Stimulated activated naive B cell treated with anti-CD40 and anti-IgM and Interleukin-4, amounts not matched to agents 10 μg/mL and 1 μg/mL and 100 μg/mL, for 72 hours (primary cell): Measurements from ENCODE around the gene AIF1L.

Experiments
- ATAC-seq, 2 donors: fragments of 150-1000 bp; cut with Tn5 transposase; replicated peaks; 2 replicates each; pipeline ENCODE4 v1.10.0; 2021; ENCODE audit warnings: moderate library complexity in 1 of 2
- DNase-seq: peaks from one replicate; pipeline ENCODE4 v3.0.0; 2021
- H3K27ac Mint-ChIP-seq: one replicate; pipeline ENCODE4 v1.8.0; 2022; ENCODE audit warnings: mild to moderate bottlenecking, mixed read lengths
- H3K27me3 Mint-ChIP-seq, 2 donors: one replicate each; pipeline ENCODE4 v1.8.0; 2022; ENCODE audit warnings: mixed read lengths in 2 of 2
- H3K36me3 Mint-ChIP-seq, 2 donors: one replicate each; pipeline ENCODE4 v1.8.0; 2022; ENCODE audit warnings: mixed read lengths in 2 of 2, mild to moderate bottlenecking in 1 of 2
- H3K4me1 Mint-ChIP-seq, 2 donors: one replicate each; pipeline ENCODE4 v1.8.0; 2022; ENCODE audit warnings: mixed read lengths in 2 of 2, mild to moderate bottlenecking in 1 of 2
- H3K4me3 Mint-ChIP-seq, 2 donors: one replicate each; pipeline ENCODE4 v1.8.0; 2022; ENCODE audit warnings: mild to moderate bottlenecking in 2 of 2, mixed read lengths in 2 of 2, moderate library complexity in 1 of 2
- H3K9me3 Mint-ChIP-seq, 2 donors: one replicate each; pipeline ENCODE4 v1.8.0; 2022; ENCODE audit warnings: mixed read lengths in 2 of 2, mild to moderate bottlenecking in 1 of 2

Gene AIF1L

GRCh38 chr9:131067625-131068024, 28.7 kb upstream of the AIF1L start:
- Mint-ChIP-seq H3K4me1 (no peaks in the 10 kb centered on the region), H3K27me3 (peaks cover 3 to 17% of the 10 kb centered on the region in 2 donors), H3K36me3 (no peaks in the 10 kb centered on the region), H3K9me3 (peaks cover 0 to 2% of the 10 kb centered on the region in 2 donors), H3K4me3 (no peak overlapping the region), H3K27ac (no peak overlapping the region)
- ATAC-seq: no peak
- DNase-seq: no peak

GRCh38 chr9:131068076-131068816, 28.1 kb upstream of the AIF1L start:
- H3K9me3 Mint-ChIP-seq: peaks cover 0 to 2% of the 10 kb centered on the region in 2 donors
- DNase-seq (no peak), ATAC-seq (no peak)
- H3K36me3 Mint-ChIP-seq: no peaks in the 10 kb centered on the region
- no peaks in the 10 kb centered on the region for H3K4me1 Mint-ChIP-seq
- H3K4me3 Mint-ChIP-seq: no peak overlapping the region
- no peak overlapping the region for H3K27ac Mint-ChIP-seq
- peaks cover 3 to 17% of the 10 kb centered on the region in 2 donors for H3K27me3 Mint-ChIP-seq

DNA sequence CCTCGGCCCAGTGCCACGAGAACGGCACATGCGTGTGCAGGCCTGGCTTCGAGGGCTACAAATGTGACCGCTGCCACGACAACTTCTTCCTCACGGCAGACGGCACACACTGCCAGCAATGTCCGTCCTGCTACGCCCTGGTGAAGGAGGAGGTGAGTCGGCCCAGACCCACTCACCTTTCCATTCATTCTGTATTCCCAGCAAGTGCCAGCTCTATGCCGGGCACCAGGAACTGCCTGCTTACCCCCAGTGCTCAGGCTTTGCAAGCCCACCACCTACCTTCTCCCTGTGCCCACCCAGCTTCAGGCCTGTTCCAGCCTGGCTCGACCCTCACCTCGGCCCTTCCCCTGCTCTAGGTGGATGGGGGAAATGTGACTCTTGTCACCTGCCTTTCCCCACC, 26.6 kb upstream of the AIF1L start:
- DNase-seq: no peak
- Mint-ChIP-seq H3K4me1 (no peaks in the 10 kb centered on the region), H3K4me3 (no peak overlapping the region), H3K36me3 (no peaks in the 10 kb centered on the region), H3K27me3 (peaks cover 3 to 17% of the 10 kb centered on the region in 2 donors), H3K27ac (no peak overlapping the region), H3K9me3 (peaks cover 0 to 2% of the 10 kb centered on the region in 2 donors)
- no peak for ATAC-seq

DNA sequence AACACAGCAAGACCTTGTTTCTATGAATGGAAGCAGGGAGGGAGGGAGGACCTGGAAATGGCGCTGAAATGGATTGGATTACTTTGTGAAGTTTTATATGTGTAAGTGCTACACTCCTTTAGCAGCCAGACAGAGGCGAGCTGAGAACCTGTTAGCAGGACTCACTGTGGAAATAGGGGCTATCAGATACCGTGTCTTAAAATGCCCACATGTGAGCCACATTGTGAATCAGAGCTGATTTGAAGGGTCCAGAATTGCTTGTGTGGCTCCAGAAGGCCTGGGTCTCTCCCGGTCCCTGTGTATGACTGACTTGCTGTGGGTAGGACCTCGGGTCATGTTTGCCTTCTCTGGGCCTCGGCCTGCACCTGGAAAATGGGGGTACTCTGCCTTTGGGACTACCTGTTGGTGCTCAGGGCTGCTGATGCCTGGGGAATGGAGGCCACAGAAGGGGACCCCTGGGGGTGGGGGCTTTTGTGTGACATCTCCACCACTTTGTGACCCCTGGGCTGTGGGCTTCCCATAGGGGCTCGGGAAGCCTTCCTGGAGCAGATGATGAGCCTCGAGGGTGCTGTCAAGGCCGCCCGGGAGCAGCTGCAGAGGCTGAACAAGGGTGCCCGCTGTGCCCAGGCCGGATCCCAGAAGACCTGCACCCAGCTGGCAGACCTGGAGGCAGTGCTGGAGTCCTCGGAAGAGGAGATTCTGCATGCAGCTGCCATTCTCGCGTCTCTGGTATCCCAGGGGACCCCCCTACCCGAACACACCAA, 24.0 kb upstream of the AIF1L start:
- no peaks in the 10 kb centered on the region for H3K36me3 Mint-ChIP-seq
- H3K9me3 Mint-ChIP-seq: no peaks in the 10 kb centered on the region
- no peaks in the 10 kb centered on the region for H3K4me1 Mint-ChIP-seq
- ATAC-seq: no peak
- H3K4me3 Mint-ChIP-seq: no peak overlapping the region
- H3K27me3 Mint-ChIP-seq: peaks cover 0 to 12% of the 10 kb centered on the region in 2 donors
- no peak overlapping the region for H3K27ac Mint-ChIP-seq
- no peak for DNase-seq

GRCh38 chr9:131072871-131073237, 23.5 kb upstream of the AIF1L start:
- H3K4me1 Mint-ChIP-seq: no peaks in the 10 kb centered on the region
- H3K27ac Mint-ChIP-seq: no peak overlapping the region
- ATAC-seq: no peak

GRCh38 chr9:131076347-131077195, 19.8 kb upstream of the AIF1L start:
- no peaks in the 10 kb centered on the region for H3K36me3 Mint-ChIP-seq
- DNase-seq (no peak), ATAC-seq (no peak)
- H3K9me3 Mint-ChIP-seq: no peaks in the 10 kb centered on the region
- H3K27me3 Mint-ChIP-seq: no peaks in the 10 kb centered on the region
- no peaks in the 10 kb centered on the region for H3K4me1 Mint-ChIP-seq
- H3K27ac Mint-ChIP-seq: peak overlapping the region; percentile 74
- no peak overlapping the region for H3K4me3 Mint-ChIP-seq

More at GRCh38 chr9:131072871-131073237, 23.5 kb upstream of the AIF1L start:
- no peaks in the 10 kb centered on the region for H3K9me3 Mint-ChIP-seq
- no peaks in the 10 kb centered on the region for H3K36me3 Mint-ChIP-seq
- H3K4me3 Mint-ChIP-seq: no peak overlapping the region
- DNase-seq: no peak
- H3K27me3 Mint-ChIP-seq: peaks cover 0 to 12% of the 10 kb centered on the region in 2 donors

DNA sequence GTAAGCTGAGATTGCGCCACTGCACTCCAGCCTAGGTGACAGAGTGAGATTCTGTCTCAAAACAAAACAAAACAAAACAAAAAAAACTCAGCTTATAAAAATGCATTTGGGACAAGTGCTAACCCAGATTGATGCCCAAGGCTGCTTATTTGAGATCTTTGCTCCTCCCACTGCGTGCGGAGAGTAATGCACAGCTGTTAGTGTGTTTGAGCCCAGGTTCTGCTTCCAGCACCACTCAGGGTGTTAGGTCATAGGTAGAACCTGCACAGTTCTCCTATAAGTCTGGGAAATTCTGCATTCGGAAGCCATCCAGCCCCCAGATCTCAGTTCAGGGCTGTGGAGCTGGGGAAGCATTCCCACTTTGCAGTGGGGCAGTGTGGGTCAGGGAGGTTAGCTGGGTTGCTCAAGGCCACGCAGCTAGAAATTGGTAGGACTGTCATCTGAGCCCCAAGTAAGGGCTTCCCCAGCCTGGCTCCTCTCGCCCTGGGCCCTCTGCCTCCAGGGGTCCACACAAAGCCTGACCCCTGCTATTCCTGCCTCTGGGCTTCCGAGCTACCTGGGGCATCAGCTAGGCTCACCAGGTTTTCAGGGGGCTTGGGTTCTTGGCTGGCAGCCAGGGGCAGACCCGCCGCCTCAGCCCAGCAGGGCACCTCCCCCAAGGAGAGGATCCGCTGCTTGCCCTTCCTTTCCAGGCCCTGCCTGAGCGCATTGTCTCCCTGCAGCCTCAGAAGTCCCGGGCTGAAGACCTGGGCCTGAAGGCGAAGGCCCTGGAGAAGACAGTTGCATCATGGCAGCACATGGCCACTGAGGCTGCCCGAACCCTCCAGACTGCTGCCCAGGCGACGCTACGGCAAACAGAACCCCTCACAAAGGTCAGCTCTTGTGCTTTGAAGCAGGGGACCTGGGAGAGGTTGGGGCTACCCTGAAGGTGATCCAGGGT, 17.6 kb upstream of the AIF1L start:
- no peaks in the 10 kb centered on the region for H3K27me3 Mint-ChIP-seq
- no peak overlapping the region for H3K4me3 Mint-ChIP-seq
- H3K4me1 Mint-ChIP-seq: no peaks in the 10 kb centered on the region
- no peak for DNase-seq
- H3K27ac Mint-ChIP-seq: no peak overlapping the region
- H3K9me3 Mint-ChIP-seq: no peaks in the 10 kb centered on the region
- no peaks in the 10 kb centered on the region for H3K36me3 Mint-ChIP-seq
- ATAC-seq: no peak

- H3K36me3 Mint-ChIP-seq: no peaks in the 10 kb centered on the region
- no peak overlapping the region for H3K4me3 Mint-ChIP-seq
- no peaks in the 10 kb centered on the region for H3K9me3 Mint-ChIP-seq
- peaks cover 6% of the 10 kb centered on the region in 2 donors for H3K27me3 Mint-ChIP-seq
- H3K27ac Mint-ChIP-seq: no peak overlapping the region
- H3K4me1 Mint-ChIP-seq: no peaks in the 10 kb centered on the region
- DNase-seq (no peak), ATAC-seq (no peak)
Measured at GRCh38 chr9:131080589-131080988, 15.7 kb upstream of the AIF1L start.

GRCh38 chr9:131081868-131082267, 14.5 kb upstream of the AIF1L start:
- no peaks in the 10 kb centered on the region for H3K36me3 Mint-ChIP-seq
- H3K9me3 Mint-ChIP-seq: no peaks in the 10 kb centered on the region
- no peak overlapping the region for H3K4me3 Mint-ChIP-seq
- peaks cover 6% of the 10 kb centered on the region in 2 donors for H3K27me3 Mint-ChIP-seq
- no peaks in the 10 kb centered on the region for H3K4me1 Mint-ChIP-seq
- no peak for DNase-seq
- ATAC-seq: no peak
- H3K27ac Mint-ChIP-seq: no peak overlapping the region

GRCh38 chr9:131082774-131083512, 13.4 kb upstream of the AIF1L start:
- Mint-ChIP-seq H3K36me3 (no peaks in the 10 kb centered on the region), H3K4me3 (no peak overlapping the region), H3K9me3 (no peaks in the 10 kb centered on the region), H3K27me3 (peaks cover 6% of the 10 kb centered on the region in 2 donors), H3K27ac (no peak overlapping the region), H3K4me1 (no peaks in the 10 kb centered on the region)
- no peak for DNase-seq
- ATAC-seq: no peak

DNA sequence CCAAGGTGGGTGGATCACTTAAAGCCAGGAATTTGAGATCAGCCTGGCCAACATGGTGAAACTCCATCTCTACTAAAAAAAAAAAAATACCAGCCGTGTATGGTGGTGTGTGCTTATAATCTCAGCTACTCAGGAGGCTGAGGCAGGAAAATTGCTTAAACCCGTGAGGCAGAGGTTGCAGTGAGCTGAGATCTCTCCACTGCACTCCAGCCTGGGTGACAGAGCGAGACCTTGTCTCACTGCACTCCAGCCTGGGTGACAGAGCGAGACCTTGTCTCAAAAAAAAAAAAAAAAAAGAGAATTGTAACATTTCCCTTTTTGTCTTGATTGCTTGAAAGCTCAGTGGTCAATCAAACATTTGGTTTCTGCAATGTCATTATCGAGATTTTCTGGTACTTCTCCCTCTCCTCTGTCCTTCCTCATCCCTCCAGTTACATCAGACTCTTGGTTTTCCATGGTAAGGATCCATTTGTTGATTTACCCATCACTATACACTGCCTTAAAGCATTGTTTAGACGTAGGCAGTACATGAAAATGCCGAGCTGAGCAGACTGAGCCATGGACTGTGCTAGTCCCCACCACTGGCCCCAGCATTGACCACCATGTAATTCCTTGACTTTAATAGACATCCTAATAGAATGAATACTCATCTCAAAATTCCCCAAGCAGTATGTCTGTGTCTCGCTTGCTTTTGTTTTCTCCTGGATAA, 11.5 kb upstream of the AIF1L start:
- Mint-ChIP-seq H3K9me3 (no peaks in the 10 kb centered on the region), H3K27me3 (peaks cover 6% of the 10 kb centered on the region in 2 donors)

GRCh38 chr9:131085370-131086122, 10.8 kb upstream of the AIF1L start:
- no peak overlapping the region for H3K4me3 Mint-ChIP-seq
- H3K27me3 Mint-ChIP-seq: peaks cover 6% of the 10 kb centered on the region in 2 donors
- H3K4me1 Mint-ChIP-seq: no peaks in the 10 kb centered on the region
- DNase-seq (no peak), ATAC-seq (no peak)
- H3K36me3 Mint-ChIP-seq: no peaks in the 10 kb centered on the region
- no peak overlapping the region for H3K27ac Mint-ChIP-seq
- H3K9me3 Mint-ChIP-seq: no peaks in the 10 kb centered on the region

More for the DNA sequence above, 11.5 kb upstream of the AIF1L start:
- no peak for DNase-seq
- Mint-ChIP-seq H3K4me3 (no peak overlapping the region), H3K4me1 (no peaks in the 10 kb centered on the region), H3K36me3 (no peaks in the 10 kb centered on the region), H3K27ac (peak overlapping the region; percentile 43)
- ATAC-seq: no peak
